Measurements from ENCODE around the gene FGF23.

DNA sequence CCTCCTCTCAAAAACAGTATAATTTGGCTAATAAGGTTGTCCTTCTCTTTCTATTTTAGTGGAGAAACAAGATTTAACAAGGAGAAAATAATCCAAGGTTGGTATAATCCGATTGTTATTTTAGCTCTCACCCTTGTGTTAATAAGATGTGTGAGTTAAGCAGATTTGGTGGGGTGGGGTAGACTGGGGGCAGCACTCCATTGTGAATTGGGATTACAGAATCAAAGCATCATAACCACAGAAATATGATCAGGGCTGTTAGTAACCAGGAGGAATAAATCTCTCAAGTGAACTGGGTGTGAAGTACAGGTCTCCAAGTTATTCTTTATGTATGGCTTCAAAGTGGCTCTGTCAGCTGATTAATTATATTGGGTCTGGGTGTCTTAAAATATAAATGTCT is 48.3 kb downstream of the FGF23 start:
- TF ChIP-seq SUZ12 (IDR thresholded peaks at IDR 0.05): no peak
- TF ChIP-seq ELF4 (IDR thresholded peaks at IDR 0.05): no peak
- TF ChIP-seq NFRKB (IDR thresholded peaks at IDR 0.05): no peak
- no peak for TF ChIP-seq ZNF384 (IDR thresholded peaks at IDR 0.05)
- no peak for TF ChIP-seq BHLHE40 (IDR thresholded peaks at IDR 0.05; ENCODE audit: borderline replicate concordance)
- no peak for TF ChIP-seq LEF1 (IDR thresholded peaks at IDR 0.05; ENCODE audit: borderline replicate concordance)
- TF ChIP-seq ARNT (IDR thresholded peaks at IDR 0.05): no peak
- TF ChIP-seq FOXK2 (IDR thresholded peaks at IDR 0.05): no peak
- TF ChIP-seq SP1 (IDR thresholded peaks at IDR 0.05): no peak
- no peak for TF ChIP-seq FOXM1 (IDR thresholded peaks at IDR 0.05; ENCODE audit: borderline replicate concordance)
- TF ChIP-seq FOXA1 (IDR thresholded peaks at IDR 0.05): no peak
